GM12874 (cell line): Measurements from ENCODE around the gene PRKN.

ENCODE experiments used
- CTCF ChIP-seq: IDR thresholded peaks from 2 replicates; pipeline ENCODE4 v1.5.1; 2011; ENCODE audit warnings: low read depth, mild to moderate bottlenecking, control low read depth, low read length, moderate library complexity; ENCODE audit not compliant: insufficient read depth

PRKN gene

GRCh38 chr6:162675503-162675902 lies 52.1 kb downstream of the PRKN start:
- TF ChIP-seq CTCF: no peak

GRCh38 chr6:162674452-162674851 lies 53.1 kb downstream of the PRKN start:
- no peak for TF ChIP-seq CTCF

DNA sequence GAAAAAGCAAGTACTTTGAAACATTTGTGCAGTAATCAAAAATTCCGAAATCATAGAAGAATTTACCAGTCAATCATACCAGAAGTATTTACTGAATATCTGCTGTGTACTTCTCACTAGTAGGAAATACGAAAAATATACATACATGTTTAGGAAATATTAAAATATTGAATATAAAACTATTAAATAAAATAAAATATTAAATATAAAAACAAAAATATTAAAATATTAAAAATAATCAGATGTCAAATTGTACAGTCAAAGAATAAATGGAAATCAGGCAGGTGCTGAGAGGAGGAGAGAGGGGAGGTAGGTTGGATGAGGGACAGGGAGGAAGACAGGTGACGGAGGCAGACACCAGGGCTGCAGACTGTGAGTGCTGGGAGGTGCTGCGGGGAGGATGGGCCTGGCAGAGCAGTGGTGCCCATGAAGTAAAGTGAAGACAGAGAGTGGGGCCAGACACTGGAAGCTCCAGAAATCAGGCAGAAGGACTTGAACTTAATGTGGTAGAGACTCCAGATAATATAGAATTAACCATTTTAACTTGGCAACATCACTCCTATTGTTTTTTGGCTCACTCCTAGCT lies 55.9 kb downstream of the PRKN start:
- TF ChIP-seq CTCF: no peak

DNA sequence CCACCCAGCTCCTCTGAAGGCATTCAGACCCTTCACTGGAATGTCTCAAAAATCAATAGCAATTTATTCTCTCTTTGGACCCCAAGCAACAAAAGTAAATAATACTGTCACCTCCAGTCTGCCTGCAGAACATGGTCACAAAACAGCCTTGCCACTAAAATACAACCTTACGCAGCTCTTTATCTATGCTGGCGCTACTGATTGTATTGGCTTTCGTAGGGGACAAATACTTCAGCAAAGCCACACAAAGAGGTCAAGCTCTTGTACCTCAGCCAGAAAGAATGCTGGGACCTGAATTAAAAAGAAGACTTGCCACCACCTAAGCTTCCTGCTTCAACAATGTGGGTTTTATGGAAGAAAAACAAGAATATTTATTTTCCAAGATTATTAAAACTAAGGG lies 57.2 kb downstream of the PRKN start:
- no peak for TF ChIP-seq CTCF

DNA sequence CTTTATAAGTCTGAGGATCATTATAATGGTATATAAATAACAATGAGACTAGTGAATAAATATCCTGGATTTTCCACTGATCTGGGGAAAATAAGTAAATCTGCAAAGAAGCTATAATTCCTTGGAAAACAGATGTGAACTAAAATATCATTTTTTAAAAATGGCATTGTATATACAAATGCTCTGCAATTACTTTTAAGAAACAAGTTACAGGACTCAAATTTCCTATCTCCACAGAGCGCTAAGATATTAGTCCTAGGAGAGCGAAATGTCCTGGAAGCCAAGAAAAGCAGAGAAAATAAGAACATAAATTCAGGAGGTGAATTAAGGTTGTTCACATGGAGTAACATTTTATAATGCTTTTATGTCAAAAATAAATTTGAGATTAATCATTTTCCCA lies 61.3 kb downstream of the PRKN start:
- no peak for TF ChIP-seq CTCF

- no peak for TF ChIP-seq CTCF
These were observed 73.8 kb downstream of the PRKN start for GRCh38 chr6:162653808-162654207.

DNA sequence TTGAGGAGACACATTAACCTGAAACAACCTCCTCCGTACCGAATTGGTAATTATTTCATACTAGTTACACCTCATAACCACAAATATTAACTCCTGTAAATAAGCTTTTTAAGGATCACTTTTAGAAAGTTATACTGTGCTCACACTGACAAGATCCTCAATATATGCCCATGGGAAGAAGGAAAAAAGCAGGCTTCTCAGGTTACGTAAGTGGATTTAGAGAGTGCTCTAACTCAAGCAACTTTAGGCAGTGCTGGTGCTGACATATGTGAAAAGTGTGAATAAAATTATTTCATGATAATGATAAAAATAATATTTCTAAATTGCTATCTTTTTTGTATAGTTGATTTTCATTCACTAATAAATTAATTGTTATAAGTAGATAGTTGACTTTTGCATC lies 76.1 kb downstream of the PRKN start:
- no peak for TF ChIP-seq CTCF
